Muscle layer of duodenum (tissue), 2 donors: ENCODE measurements around the gene SLX4.
"Not testable (repeated sequence)": the region's sequence is repeated elsewhere in the genome, so short reads cannot be mapped to it uniquely, and the experiment has no call there.

Experiments used
- H3K27ac ChIP-seq: one replicate; pipeline ENCODE4 v1.7.0; 2013; ENCODE audit warnings: mild to moderate bottlenecking, low read length
- H3K27me3 ChIP-seq: one replicate; pipeline ENCODE4 v1.7.0; 2013; ENCODE audit warnings: low read depth, mild to moderate bottlenecking, control low read depth, low read length
- H3K36me3 ChIP-seq, 2 donors: one replicate each; pipeline ENCODE4 v1.7.0; 2013; ENCODE audit warnings: low read length in 2 of 2, control low read depth in 1 of 2, mild to moderate bottlenecking in 1 of 2; ENCODE audit not compliant: insufficient read depth in 2 of 2, control insufficient read depth in 1 of 2
- H3K4me1 ChIP-seq, 2 donors: one replicate each; pipeline ENCODE4 v1.7.0; 2013; ENCODE audit warnings: low read length in 2 of 2, mild to moderate bottlenecking in 2 of 2, control low read depth in 1 of 2, moderate library complexity in 1 of 2; ENCODE audit not compliant: insufficient read depth in 2 of 2, control insufficient read depth in 1 of 2
- H3K4me3 ChIP-seq, 2 donors: one replicate each; pipeline ENCODE4 v1.7.0; 2013; ENCODE audit warnings: low read length in 2 of 2, low read depth in 1 of 2, mild to moderate bottlenecking in 1 of 2
- H3K9me3 ChIP-seq, 2 donors: one replicate each; pipeline ENCODE4 v1.7.0; 2013; ENCODE audit warnings: low read length in 2 of 2, control low read depth in 1 of 2, mild to moderate bottlenecking in 1 of 2; ENCODE audit not compliant: control insufficient read depth in 1 of 2
- donor health status: healthy.

SLX4 gene

GRCh38 chr16:3638916-3639644, 27.7 kb upstream of the SLX4 start:
- Histone ChIP-seq H3K27ac (no peak overlapping the region), H3K27me3 (no peaks in the 10 kb centered on the region), H3K4me1 (peaks cover 0 to 3% of the 10 kb centered on the region in 2 donors), H3K9me3 (no peaks in the 10 kb centered on the region), H3K36me3 (peaks cover 0 to 18% of the 10 kb centered on the region in 2 donors), H3K4me3 (no peak overlapping the region)

- H3K9me3 ChIP-seq: no peaks in the 10 kb centered on the region
- no peaks in the 10 kb centered on the region for H3K27me3 ChIP-seq
- H3K36me3 ChIP-seq: peaks cover 0 to 14% of the 10 kb centered on the region in 2 donors
- no peak overlapping the region for H3K4me3 ChIP-seq
- H3K27ac ChIP-seq: peak overlapping the region; percentile 67
- peaks cover 0 to 3% of the 10 kb centered on the region in 2 donors for H3K4me1 ChIP-seq
Measured at GRCh38 chr16:3637371-3637923, 26.0 kb upstream of the SLX4 start.

DNA sequence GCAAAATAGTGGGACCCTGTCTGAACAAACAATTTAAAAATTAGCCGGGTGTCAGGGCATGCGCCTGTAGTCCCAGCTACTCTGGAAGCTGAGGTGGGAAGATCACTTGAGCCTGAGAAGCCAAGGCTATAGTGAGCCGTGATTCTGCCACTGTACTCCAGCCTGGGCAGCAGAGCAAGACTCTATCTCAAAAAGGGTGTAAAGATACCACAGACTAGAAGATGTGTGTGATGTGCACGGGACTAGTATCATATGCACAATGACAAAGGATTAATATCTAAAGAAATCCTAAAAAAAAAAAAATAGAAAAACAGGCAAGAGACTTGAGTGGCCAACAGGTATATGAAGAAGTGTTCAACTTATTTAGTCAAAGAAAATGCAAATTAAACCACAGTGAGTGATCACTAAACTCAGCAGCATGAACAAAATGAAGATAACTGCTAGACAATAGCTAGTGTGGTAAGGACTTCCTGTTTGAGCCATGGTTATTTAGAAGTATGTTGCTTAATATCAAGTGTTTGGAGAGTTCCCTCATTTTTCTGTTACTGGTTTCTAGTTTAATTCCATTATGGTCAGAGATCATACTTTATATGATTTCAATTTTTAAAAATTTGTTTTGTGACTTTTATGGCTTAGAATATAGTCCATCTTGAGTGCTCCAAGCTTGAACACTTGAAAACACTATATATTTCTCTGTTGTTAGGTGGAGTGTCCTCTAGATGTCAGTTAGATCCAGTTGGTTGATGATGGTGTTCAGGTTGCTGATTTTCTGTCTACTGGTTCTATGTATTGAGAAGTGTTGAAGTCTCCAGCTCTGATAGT, 14.7 kb upstream of the SLX4 start:
- Histone ChIP-seq H3K27ac (no peak overlapping the region), H3K4me1 (no peaks in the 10 kb centered on the region), H3K4me3 (no peak overlapping the region)

DNA sequence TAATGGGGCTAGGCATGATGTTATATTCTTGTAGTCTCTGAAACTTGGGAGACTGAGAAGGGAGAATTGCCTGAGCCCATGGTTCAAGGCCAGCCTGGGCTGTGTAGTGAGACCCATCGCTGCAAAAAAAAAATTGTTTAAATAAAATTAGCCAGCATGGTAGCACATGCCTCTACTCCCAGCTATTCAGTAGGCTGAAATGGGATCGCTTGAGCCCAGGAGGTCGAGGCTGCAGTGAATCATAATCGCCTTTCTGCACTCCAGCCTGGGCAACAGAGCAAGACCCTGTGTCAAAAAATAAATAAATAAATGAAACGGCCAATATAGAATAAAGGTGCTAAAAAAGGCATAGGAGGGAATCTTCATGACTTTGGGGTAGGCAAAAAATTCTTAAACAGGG, 13.9 kb upstream of the SLX4 start:
- Histone ChIP-seq H3K36me3 (no peaks in the 10 kb centered on the region), H3K27me3 (no peaks in the 10 kb centered on the region), H3K4me3 (no peak overlapping the region), H3K4me1 (no peaks in the 10 kb centered on the region), H3K9me3 (no peaks in the 10 kb centered on the region), H3K27ac (no peak overlapping the region)

More for the DNA sequence above, 14.7 kb upstream of the SLX4 start:
- no peaks in the 10 kb centered on the region for H3K27me3 ChIP-seq
- H3K36me3 ChIP-seq: no peaks in the 10 kb centered on the region
- no peaks in the 10 kb centered on the region for H3K9me3 ChIP-seq

GRCh38 chr16:3623642-3624041, 12.2 kb upstream of the SLX4 start:
- no peaks in the 10 kb centered on the region for H3K4me1 ChIP-seq
- H3K4me3 ChIP-seq: no peak overlapping the region
- no peaks in the 10 kb centered on the region for H3K36me3 ChIP-seq
- H3K9me3 ChIP-seq: no peaks in the 10 kb centered on the region
- no peaks in the 10 kb centered on the region for H3K27me3 ChIP-seq
- H3K27ac ChIP-seq: no peak overlapping the region

GRCh38 chr16:3618769-3619141, 7.3 kb upstream of the SLX4 start:
- Histone ChIP-seq H3K9me3 (no peaks in the 10 kb centered on the region), H3K4me1 (no peaks in the 10 kb centered on the region), H3K27me3 (no peaks in the 10 kb centered on the region), H3K27ac (no peak overlapping the region), H3K36me3 (no peaks in the 10 kb centered on the region), H3K4me3 (no peak overlapping the region)

GRCh38 chr16:3612510-3613466, 1.4 kb upstream of the SLX4 start:
- Histone ChIP-seq H3K27ac (no peak overlapping the region), H3K9me3 (no peaks in the 10 kb centered on the region), H3K27me3 (no peaks in the 10 kb centered on the region), H3K4me1 (peaks cover 5 to 11% of the 10 kb centered on the region in 2 donors), H3K4me3 (peak overlapping the region; percentile 33 to 95), H3K36me3 (no peaks in the 10 kb centered on the region)

DNA sequence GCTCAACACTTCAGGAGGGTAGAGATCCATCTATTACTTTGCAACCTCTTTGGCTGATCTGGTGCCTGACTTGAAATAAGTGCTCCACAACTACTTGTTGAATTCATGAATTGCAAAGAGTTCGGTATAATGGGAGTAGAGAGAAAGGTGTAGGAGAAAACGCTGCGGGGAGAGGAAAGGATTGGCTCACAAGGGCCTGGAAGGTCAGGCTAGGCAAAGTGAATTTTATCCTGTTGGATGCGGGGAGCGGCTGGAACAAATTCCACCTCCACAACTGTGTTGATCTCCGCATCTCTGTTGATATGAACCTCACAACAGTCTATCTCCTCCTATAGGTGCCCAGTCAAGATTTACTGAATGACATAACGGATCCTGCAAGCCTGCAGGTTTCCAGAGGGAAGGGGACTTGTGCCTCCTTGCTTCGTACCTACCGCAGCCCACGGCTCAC, 684 bp downstream of the SLX4 start:
- H3K4me3 ChIP-seq: peak overlapping the region; percentile 94 to 95
- H3K9me3 ChIP-seq: no peaks in the 10 kb centered on the region
- peaks cover 5 to 11% of the 10 kb centered on the region in 2 donors for H3K4me1 ChIP-seq
- H3K36me3 ChIP-seq: no peaks in the 10 kb centered on the region
- H3K27me3 ChIP-seq: no peaks in the 10 kb centered on the region
- H3K27ac ChIP-seq: peak overlapping the region; percentile 48

- Histone ChIP-seq H3K27ac (no peak overlapping the region), H3K36me3 (no peaks in the 10 kb centered on the region), H3K27me3 (no peaks in the 10 kb centered on the region), H3K4me3 (peak overlapping the region; percentile 94 to 95), H3K9me3 (no peaks in the 10 kb centered on the region), H3K4me1 (peaks cover 5 to 11% of the 10 kb centered on the region in 2 donors)
Measured at GRCh38 chr16:3609895-3610697, 1.3 kb downstream of the SLX4 start.

DNA sequence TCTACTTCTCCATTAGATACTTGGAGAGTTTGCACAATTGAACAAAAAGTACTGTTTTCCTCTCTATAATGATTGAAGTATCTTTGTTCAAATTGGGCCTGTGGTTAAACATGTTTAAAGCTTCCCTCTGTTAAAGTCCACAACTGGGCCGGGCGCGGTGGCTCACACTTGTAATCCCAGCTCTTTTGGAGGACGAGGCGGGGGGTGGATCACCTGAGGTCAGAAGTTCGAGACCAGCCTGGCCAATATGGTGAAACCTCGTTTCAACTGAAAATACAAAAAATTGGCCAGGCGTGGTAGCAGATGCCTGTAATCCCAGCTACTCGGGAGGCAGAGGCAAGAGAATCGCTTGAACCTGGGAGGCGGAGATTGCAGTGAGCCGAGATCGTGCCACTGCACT, 2.4 kb downstream of the SLX4 start:
- not testable (repeated sequence) for H3K36me3 ChIP-seq, H3K27me3 ChIP-seq, H3K9me3 ChIP-seq, H3K27ac ChIP-seq, H3K4me3 ChIP-seq
- peaks cover 5 to 11% of the 10 kb centered on the region in 2 donors for H3K4me1 ChIP-seq
